HG03439 (cell line): ENCODE measurements around the gene BLVRA.
A peak's percentile ranks its signal among the peaks of the same experiment; 100 is the strongest.
"Not testable (repeated sequence)": the region's sequence is repeated elsewhere in the genome, so short reads cannot be mapped to it uniquely, and the experiment has no call there.

Source experiments
- ATAC-seq: cut with Tn5 transposase; IDR thresholded peaks from one replicate; pipeline ENCODE4 v1.9.1; 2021; ENCODE audit warnings: mild to moderate bottlenecking, moderate library complexity; ENCODE audit not compliant: unreplicated experiment

The BLVRA gene

GRCh38 chr7:43799605-43800004 lies 41.1 kb downstream of the BLVRA start:
- no peak for ATAC-seq

- ATAC-seq, result no peak
Measured at GRCh38 chr7:43803865-43804264, 45.4 kb downstream of the BLVRA start.

- ATAC-seq, result no peak
Measured at GRCh38 chr7:43808410-43808809, 49.9 kb downstream of the BLVRA start.

- ATAC-seq, result not testable (repeated sequence)
Measured at GRCh38 chr7:43810195-43810941, 51.9 kb downstream of the BLVRA start.

GRCh38 chr7:43815373-43815772 lies 56.9 kb downstream of the BLVRA start:
- ATAC-seq, result no peak

- not testable (repeated sequence) for ATAC-seq
Measured at GRCh38 chr7:43816046-43816797, 57.7 kb downstream of the BLVRA start.

- ATAC-seq, result not testable (repeated sequence)
Measured at GRCh38 chr7:43823425-43823824, 64.9 kb downstream of the BLVRA start.

- no peak for ATAC-seq
Measured at GRCh38 chr7:43823941-43824340, 65.5 kb downstream of the BLVRA start.

- not testable (repeated sequence) for ATAC-seq
Measured at GRCh38 chr7:43824513-43824912, 66.0 kb downstream of the BLVRA start.

GRCh38 chr7:43824963-43825362 lies 66.5 kb downstream of the BLVRA start:
- ATAC-seq, result no peak

GRCh38 chr7:43825391-43825808 lies 66.9 kb downstream of the BLVRA start:
- no peak for ATAC-seq

- ATAC-seq, result not testable (repeated sequence)
Measured at GRCh38 chr7:43830917-43831316, 72.4 kb downstream of the BLVRA start.

GRCh38 chr7:43834463-43835251 lies 76.2 kb downstream of the BLVRA start:
- ATAC-seq, result peak; percentile 55

GRCh38 chr7:43838201-43838658 lies 79.8 kb downstream of the BLVRA start:
- ATAC-seq, result no peak

- no peak for ATAC-seq
Measured at GRCh38 chr7:43843296-43843695, 84.8 kb downstream of the BLVRA start.

- no peak for ATAC-seq
Measured at GRCh38 chr7:43844257-43844656, 85.8 kb downstream of the BLVRA start.

GRCh38 chr7:43844662-43845061 lies 86.2 kb downstream of the BLVRA start:
- ATAC-seq, result no peak

- ATAC-seq, result no peak
Measured at GRCh38 chr7:43847496-43847895, 89.0 kb downstream of the BLVRA start.

GRCh38 chr7:43849047-43849446 lies 90.6 kb downstream of the BLVRA start:
- no peak for ATAC-seq

GRCh38 chr7:43850348-43851116 lies 92.1 kb downstream of the BLVRA start:
- ATAC-seq, result no peak

- no peak for ATAC-seq
Measured at GRCh38 chr7:43851805-43852204, 93.3 kb downstream of the BLVRA start.
